ENCODE measurements around the gene PPFIBP2. TPM values are rescaled to one million over a fixed set of nuclear protein-coding genes. Genes with fewer than 3 reads are reported as not detected.

The PPFIBP2 gene
- total and polyA plus RNA-seq, 2 of the 13 experiments (the other 11 are each of a cell fraction or from before 2014, with no cell fraction given) = 15.0 to 52.5 TPM

- TF ChIP-seq IRF1 (CRISPR knock-in tag; IDR thresholded peaks at IDR 0.05; ENCODE audit: low read depth) (no peak), SOX6 (IDR thresholded peaks at IDR 0.05) (no peak), SOX6 (CRISPR knock-in tag; IDR thresholded peaks at IDR 0.05) (peak; percentile 31; the same call in 1 of the 2 replicates), ZFYVE20 (CRISPR knock-in tag; IDR thresholded peaks at IDR 0.05; ENCODE audit: borderline replicate concordance, low read depth) (no peak), TBX2 (CRISPR knock-in tag; IDR thresholded peaks at IDR 0.05; ENCODE audit: borderline replicate concordance) (peak; percentile 55; the same call in 1 of the 2 replicates), IRF9 (CRISPR knock-in tag; IDR thresholded peaks at IDR 0.05; ENCODE audit: borderline replicate concordance) (no peak), ZNF33B (CRISPR knock-in tag; IDR thresholded peaks at IDR 0.05) (0 out of 2 replicates have a peak, but pooled peaks have one; percentile 30), MYNN (CRISPR knock-in tag; IDR thresholded peaks at IDR 0.05; ENCODE audit: low read depth) (no peak), ZSCAN22 (CRISPR knock-in tag; IDR thresholded peaks at IDR 0.05) (no peak), MAZ (IDR thresholded peaks at IDR 0.05; ENCODE audit: borderline replicate concordance, low read depth, low read length) (no peak), MAZ (CRISPR knock-in tag; IDR thresholded peaks at IDR 0.05; ENCODE audit: low read depth) (no peak), KAT7 (CRISPR knock-in tag; IDR thresholded peaks at IDR 0.05; ENCODE audit: borderline replicate concordance) (no peak), PTBP1 (IDR thresholded peaks at IDR 0.05; ENCODE audit: low read depth, low read length, poor library complexity, severe bottlenecking) (no peak), ZNF335 (CRISPR knock-in tag; IDR thresholded peaks at IDR 0.05) (no peak), ZNF282 (IDR thresholded peaks at IDR 0.05; ENCODE audit: partially characterized antibody) (no peak), NPAS2 (CRISPR knock-in tag; IDR thresholded peaks at IDR 0.05; ENCODE audit: borderline replicate concordance) (no peak), ZNF619 (CRISPR knock-in tag; IDR thresholded peaks at IDR 0.05) (no peak)
- TF ChIP-seq, protein P1, sequence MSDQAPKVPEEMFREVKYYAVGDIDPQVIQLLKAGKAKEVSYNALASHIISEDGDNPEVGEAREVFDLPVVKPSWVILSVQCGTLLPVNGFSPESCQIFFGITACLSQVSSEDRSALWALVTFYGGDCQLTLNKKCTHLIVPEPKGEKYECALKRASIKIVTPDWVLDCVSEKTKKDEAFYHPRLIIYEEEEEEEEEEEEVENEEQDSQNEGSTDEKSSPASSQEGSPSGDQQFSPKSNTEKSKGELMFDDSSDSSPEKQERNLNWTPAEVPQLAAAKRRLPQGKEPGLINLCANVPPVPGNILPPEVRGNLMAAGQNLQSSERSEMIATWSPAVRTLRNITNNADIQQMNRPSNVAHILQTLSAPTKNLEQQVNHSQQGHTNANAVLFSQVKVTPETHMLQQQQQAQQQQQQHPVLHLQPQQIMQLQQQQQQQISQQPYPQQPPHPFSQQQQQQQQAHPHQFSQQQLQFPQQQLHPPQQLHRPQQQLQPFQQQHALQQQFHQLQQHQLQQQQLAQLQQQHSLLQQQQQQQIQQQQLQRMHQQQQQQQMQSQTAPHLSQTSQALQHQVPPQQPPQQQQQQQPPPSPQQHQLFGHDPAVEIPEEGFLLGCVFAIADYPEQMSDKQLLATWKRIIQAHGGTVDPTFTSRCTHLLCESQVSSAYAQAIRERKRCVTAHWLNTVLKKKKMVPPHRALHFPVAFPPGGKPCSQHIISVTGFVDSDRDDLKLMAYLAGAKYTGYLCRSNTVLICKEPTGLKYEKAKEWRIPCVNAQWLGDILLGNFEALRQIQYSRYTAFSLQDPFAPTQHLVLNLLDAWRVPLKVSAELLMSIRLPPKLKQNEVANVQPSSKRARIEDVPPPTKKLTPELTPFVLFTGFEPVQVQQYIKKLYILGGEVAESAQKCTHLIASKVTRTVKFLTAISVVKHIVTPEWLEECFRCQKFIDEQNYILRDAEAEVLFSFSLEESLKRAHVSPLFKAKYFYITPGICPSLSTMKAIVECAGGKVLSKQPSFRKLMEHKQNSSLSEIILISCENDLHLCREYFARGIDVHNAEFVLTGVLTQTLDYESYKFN (CRISPR knock-in tag; conservative IDR thresholded peaks at IDR 0.05) = peak; percentile 39; the same call in 1 of the 2 replicates
- TF ChIP-seq, protein P2, sequence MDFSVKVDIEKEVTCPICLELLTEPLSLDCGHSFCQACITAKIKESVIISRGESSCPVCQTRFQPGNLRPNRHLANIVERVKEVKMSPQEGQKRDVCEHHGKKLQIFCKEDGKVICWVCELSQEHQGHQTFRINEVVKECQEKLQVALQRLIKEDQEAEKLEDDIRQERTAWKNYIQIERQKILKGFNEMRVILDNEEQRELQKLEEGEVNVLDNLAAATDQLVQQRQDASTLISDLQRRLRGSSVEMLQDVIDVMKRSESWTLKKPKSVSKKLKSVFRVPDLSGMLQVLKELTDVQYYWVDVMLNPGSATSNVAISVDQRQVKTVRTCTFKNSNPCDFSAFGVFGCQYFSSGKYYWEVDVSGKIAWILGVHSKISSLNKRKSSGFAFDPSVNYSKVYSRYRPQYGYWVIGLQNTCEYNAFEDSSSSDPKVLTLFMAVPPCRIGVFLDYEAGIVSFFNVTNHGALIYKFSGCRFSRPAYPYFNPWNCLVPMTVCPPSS (IDR thresholded peaks at IDR 0.05) = no peak
- TF ChIP-seq, protein P3, sequence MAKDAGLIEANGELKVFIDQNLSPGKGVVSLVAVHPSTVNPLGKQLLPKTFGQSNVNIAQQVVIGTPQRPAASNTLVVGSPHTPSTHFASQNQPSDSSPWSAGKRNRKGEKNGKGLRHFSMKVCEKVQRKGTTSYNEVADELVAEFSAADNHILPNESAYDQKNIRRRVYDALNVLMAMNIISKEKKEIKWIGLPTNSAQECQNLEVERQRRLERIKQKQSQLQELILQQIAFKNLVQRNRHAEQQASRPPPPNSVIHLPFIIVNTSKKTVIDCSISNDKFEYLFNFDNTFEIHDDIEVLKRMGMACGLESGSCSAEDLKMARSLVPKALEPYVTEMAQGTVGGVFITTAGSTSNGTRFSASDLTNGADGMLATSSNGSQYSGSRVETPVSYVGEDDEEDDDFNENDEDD (CRISPR knock-in tag; IDR thresholded peaks at IDR 0.05; ENCODE audit: borderline replicate concordance) = peak; percentile 46; the same call in 1 of the 2 replicates
These were observed 99.0 kb downstream of the PPFIBP2 start (continued) for GRCh38 chr11:7612661-7613393.
